IMR-90 (cell line): Measurements from ENCODE around the gene RALGPS1. TPM values are rescaled to one million over a fixed set of nuclear protein-coding genes. Genes with fewer than 3 reads are reported as not detected.

Source experiments
- ATAC-seq: fragments of 200-7000 bp; cut with Tn5 transposase; 2 replicates; pipeline ENCODE4 v1.9.1; 2020; ENCODE audit warnings: low read depth, mild to moderate bottlenecking, moderate library complexity
- BruUV-seq: library from RNA; stranded (reverse); fragments of 400-500 nt; replicated peaks from 2 replicates; lab custom pipeline; 2021; lab: Mats Ljungman, UMichigan
- CTCF ChIA-PET: fragments of 300-600 bp; formaldehyde crosslinking; extraction: SDS; loops from one replicate; lab custom pipeline; 2021; ENCODE audit warnings: antibody characterized with exemption; lab: Yijun Ruan, JAX
- POLR2A ChIA-PET: fragments of 300-600 bp; sonication (Branson Sonifier 250); formaldehyde crosslinking; loops from one replicate; lab custom pipeline; 2022; ENCODE audit warnings: antibody characterized with exemption; ENCODE audit not compliant: unreplicated experiment; lab: Charles Lee
- DNase-seq: peaks from one replicate; pipeline ENCODE4 v3.0.0; 2013
- H2AFZ ChIP-seq: replicated peaks from 2 replicates; pipeline ENCODE3; 2013; ENCODE audit warnings: low read length, mild to moderate bottlenecking; ENCODE audit not compliant: poor library complexity
- H2AK5ac ChIP-seq: 2 replicates; pipeline ENCODE4 v1.6.1; 2013; ENCODE audit warnings: low read depth, low read length, inconsistent platforms
- H2AK9ac ChIP-seq: replicated peaks from 2 replicates; pipeline ENCODE3; 2013; ENCODE audit warnings: mild to moderate bottlenecking, low read depth, low read length, moderate library complexity; ENCODE audit not compliant: poor library complexity
- H2BK120ac ChIP-seq: 2 replicates; pipeline ENCODE4 v1.6.1; 2013; ENCODE audit warnings: low read depth, low read length, inconsistent platforms
- H2BK15ac ChIP-seq: 3 replicates; pipeline ENCODE4 v1.6.1; 2013; ENCODE audit warnings: low read depth, low read length, inconsistent platforms
- H2BK20ac ChIP-seq: 2 replicates; pipeline ENCODE4 v1.6.1; 2013; ENCODE audit warnings: low read depth, mild to moderate bottlenecking, inconsistent platforms, low read length, moderate library complexity
- H2BK5ac ChIP-seq: 2 replicates; pipeline ENCODE4 v1.6.1; 2013; ENCODE audit warnings: mild to moderate bottlenecking, low read depth, low read length, inconsistent platforms; ENCODE audit not compliant: poor library complexity, severe bottlenecking
- H3K14ac ChIP-seq: replicated peaks from 2 replicates; pipeline ENCODE4 v1.6.1; 2013; ENCODE audit warnings: low read depth, low read length, inconsistent platforms
- H3K18ac ChIP-seq: 2 replicates; pipeline ENCODE4 v1.6.1; 2013; ENCODE audit warnings: low read depth, low read length, control low read depth
- H3K23ac ChIP-seq: 2 replicates; pipeline ENCODE4 v1.6.1; 2013; ENCODE audit warnings: low read depth, low read length, inconsistent platforms
- H3K27ac ChIP-seq: 2 replicates; pipeline ENCODE4 v1.5.1; 2013; ENCODE audit warnings: mild to moderate bottlenecking, control low read depth, low read length; ENCODE audit not compliant: insufficient read depth
- H3K27me3 ChIP-seq: 2 replicates; pipeline ENCODE4 v1.6.1; 2013; ENCODE audit warnings: low read length; ENCODE audit not compliant: control insufficient read depth, insufficient read depth
- H3K36me3 ChIP-seq: 2 replicates; pipeline ENCODE4 v1.6.1; 2013; ENCODE audit warnings: low read length, mixed read lengths; ENCODE audit not compliant: control insufficient read depth, insufficient read depth
- H3K4ac ChIP-seq: 2 replicates; pipeline ENCODE4 v1.6.1; 2013; ENCODE audit warnings: low read depth, low read length, inconsistent platforms
- H3K4me1 ChIP-seq: 2 replicates; pipeline ENCODE4 v1.6.1; 2013; ENCODE audit warnings: low read length, mixed read lengths; ENCODE audit not compliant: control insufficient read depth, insufficient read depth
- H3K4me2 ChIP-seq: 2 replicates; pipeline ENCODE4 v1.6.1; 2013; ENCODE audit warnings: low read depth, mild to moderate bottlenecking, control low read depth, low read length, moderate library complexity
- H3K4me3 ChIP-seq: 2 replicates; pipeline ENCODE4 v1.5.1; 2013; ENCODE audit warnings: low read depth, mild to moderate bottlenecking, control low read depth, low read length, moderate library complexity; ENCODE audit not compliant: insufficient read depth
- H3K56ac ChIP-seq: 2 replicates; pipeline ENCODE4 v1.6.1; 2013; ENCODE audit warnings: low read length, inconsistent platforms; ENCODE audit not compliant: insufficient read depth; ENCODE audit errors: extremely low read depth
- H3K79me1 ChIP-seq, 2 experiments: 2 replicates each; pipeline ENCODE4 v1.6.1; 2013; ENCODE audit warnings: low read length in 2 of 2, inconsistent platforms in 1 of 2, low read depth in 1 of 2
- H3K9ac ChIP-seq: 2 replicates; pipeline ENCODE4 v1.6.1; 2013; ENCODE audit warnings: low read depth, low read length, control low read depth
- H3K9me1 ChIP-seq: 2 replicates; pipeline ENCODE4 v1.6.1; 2013; ENCODE audit warnings: low read length, inconsistent platforms; ENCODE audit not compliant: insufficient read depth
- H3K9me3 ChIP-seq: 2 replicates; pipeline ENCODE4 v1.6.1; 2013; ENCODE audit warnings: low read length; ENCODE audit not compliant: control insufficient read depth, insufficient read depth
- H4K20me1 ChIP-seq: 2 replicates; pipeline ENCODE4 v1.6.1; 2013; ENCODE audit warnings: low read length, inconsistent platforms; ENCODE audit not compliant: insufficient read depth
- H4K5ac ChIP-seq: 2 replicates; pipeline ENCODE4 v1.6.1; 2013; ENCODE audit warnings: mild to moderate bottlenecking, low read depth, low read length, control low read depth
- H4K8ac ChIP-seq, 2 experiments: 2 replicates each; pipeline ENCODE4 v1.6.1; 2013; ENCODE audit warnings: low read depth in 2 of 2, low read length in 2 of 2, control low read depth in 1 of 2, inconsistent platforms in 1 of 2
- H4K91ac ChIP-seq: 2 replicates; pipeline ENCODE4 v1.6.1; 2013; ENCODE audit warnings: low read depth, low read length, inconsistent platforms; ENCODE audit not compliant: insufficient read depth
- BHLHE40 ChIP-seq: fragments of 150-350 bp; IDR thresholded peaks from 2 replicates; pipeline ENCODE4 v1.6.1; 2016; ENCODE audit warnings: mild to moderate bottlenecking, low read depth, low read length
- CEBPB ChIP-seq: IDR thresholded peaks from 2 replicates; pipeline ENCODE4 v1.6.1; 2012; ENCODE audit warnings: low read depth, low read length, improper control_type of control experiment
- CHD1 ChIP-seq: IDR thresholded peaks from 2 replicates; pipeline ENCODE4 v1.6.1; 2012; ENCODE audit warnings: low read depth, low read length, improper control_type of control experiment
- FOS ChIP-seq: fragments of 150-350 bp; IDR thresholded peaks from 2 replicates; pipeline ENCODE4 v1.6.1; 2016; ENCODE audit warnings: low read depth, low read length
- MAFK ChIP-seq: IDR thresholded peaks from 2 replicates; pipeline ENCODE4 v1.6.1; 2012; ENCODE audit warnings: low read depth, low read length, improper control_type of control experiment
- MAZ ChIP-seq: IDR thresholded peaks from 2 replicates; pipeline ENCODE4 v1.6.1; 2012; ENCODE audit warnings: low read depth, mild to moderate bottlenecking, low read length, improper control_type of control experiment, moderate library complexity, borderline replicate concordance
- MXI1 ChIP-seq: IDR thresholded peaks from 2 replicates; pipeline ENCODE4 v1.6.1; 2012; ENCODE audit warnings: low read depth, mild to moderate bottlenecking, low read length, moderate library complexity, borderline replicate concordance
- NFE2L2 ChIP-seq: fragments of 150-350 bp; IDR thresholded peaks from 2 replicates; pipeline ENCODE4 v1.6.1; 2016; ENCODE audit warnings: low read depth, mild to moderate bottlenecking, low read length
- POLR2A ChIP-seq: IDR thresholded peaks from 2 replicates; pipeline ENCODE4 v1.6.1; 2012; ENCODE audit warnings: mild to moderate bottlenecking, low read depth, low read length
- RAD21 ChIP-seq: IDR thresholded peaks from 2 replicates; pipeline ENCODE4 v1.6.1; 2012; ENCODE audit warnings: low read length, improper control_type of control experiment
- RCOR1 ChIP-seq: IDR thresholded peaks from 2 replicates; pipeline ENCODE4 v1.6.1; 2012; ENCODE audit warnings: mild to moderate bottlenecking, low read length, improper control_type of control experiment; ENCODE audit not compliant: insufficient replicate concordance
- RFX5 ChIP-seq: IDR thresholded peaks from 2 replicates; pipeline ENCODE4 v1.8.0; 2012; ENCODE audit warnings: low read depth, mild to moderate bottlenecking, low read length, moderate library complexity
- SMC3 ChIP-seq: fragments of 150-350 bp; IDR thresholded peaks from 2 replicates; pipeline ENCODE4 v1.6.1; 2016; ENCODE audit warnings: low read depth, mild to moderate bottlenecking, antibody characterized with exemption, low read length, moderate library complexity
- USF2 ChIP-seq: fragments of 150-350 bp; IDR thresholded peaks from 2 replicates; pipeline ENCODE4 v1.6.1; 2017; ENCODE audit warnings: mild to moderate bottlenecking, antibody characterized with exemption, low read length, low read depth
- WGBS, 2 experiments: methylation state at CpG; one replicate each; pipeline versions ENCODE4 v1.1.5 to v1.1.7; 2013; ENCODE audit warnings: missing lambda C conversion rate in 2 of 2; ENCODE audit not compliant: insufficient read length in 1 of 2; ENCODE audit errors: extremely low coverage in 2 of 2; 5-methylcytosine and 5-hydroxymethylcytosine counted together
- dilution Hi-C: fragments of 300-500 bp; cut with HindIII; formaldehyde crosslinking; loops from one replicate; pipeline ENCODE4 v1.14.3; 2018; ENCODE audit warnings: low sequenced_read_pairs; ENCODE audit not compliant: unreplicated experiment
- in situ Hi-C: fragments of 300-500 bp; cut with MboI; formaldehyde crosslinking; loops from 3 replicates; pipeline ENCODE4 v1.14.3; 2019; ENCODE audit warnings: low sequenced_read_pairs, inconsistent platforms, mixed read lengths
- intact Hi-C: fragments of 100-400 bp; cut with micrococcal nuclease; formaldehyde crosslinking; loops from 2 replicates; pipeline ENCODE4 v1.10.0; 2022
- polyA plus RNA-seq, 3 experiments: library from polyadenylated mRNA; depleted of rRNA; stranded (reverse); fragments of >200 nt; gene quantifications; 2 replicates each; pipeline ENCODE4 v1.2.3, GENCODE V29; 2012; ENCODE audit warnings: low replicate concordance in 1 of 3
- total RNA-seq: library from RNA; depleted of rRNA; stranded (reverse); fragments of >200 nt; gene quantifications from 2 replicates; pipeline ENCODE4 v1.2.3, GENCODE V29; 2012
- TF ChIP-seq, protein P1 (sequence below): fragments of 150-350 bp; IDR thresholded peaks from 2 replicates; pipeline ENCODE4 v1.6.1; 2016; ENCODE audit warnings: low read depth, mild to moderate bottlenecking, low read length, moderate library complexity, borderline replicate concordance
- TF ChIP-seq, protein P2 (sequence below): conservative IDR thresholded peaks from 2 replicates; pipeline ENCODE4 v1.5.1; 2012; ENCODE audit warnings: mild to moderate bottlenecking, low read depth, low read length, improper control_type of control experiment

Gene RALGPS1
- total and polyA plus RNA-seq, 2 of the 4 experiments (the other 2 are of a cell fraction) = 0.90 to 2.8 TPM

DNA sequence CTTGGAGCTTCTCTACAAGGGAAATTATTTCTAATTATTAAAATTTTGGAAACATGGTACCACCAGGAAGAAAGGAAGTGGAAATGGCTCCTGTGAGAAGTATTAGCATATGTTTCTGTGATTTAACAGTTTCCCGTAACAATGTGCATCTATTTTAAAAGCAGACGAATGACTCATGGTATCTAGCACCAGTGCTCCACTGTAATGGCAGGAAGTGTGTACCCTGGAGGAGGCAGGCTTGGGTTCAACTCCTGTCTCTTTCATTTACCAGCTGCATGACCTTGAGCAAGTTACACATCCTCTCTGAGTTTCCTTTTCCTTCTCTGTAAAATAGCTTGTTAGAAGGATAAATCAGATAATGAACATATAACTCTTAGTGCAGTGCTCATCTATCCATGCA, 248.8 kb downstream of the RALGPS1 start:
- Histone ChIP-seq H3K4ac (no peak overlapping the region), H3K27me3 (no peaks in the 10 kb centered on the region), H3K23ac (no peak overlapping the region), H3K36me3 (no peaks in the 10 kb centered on the region), H2AK9ac (no peak overlapping the region), H3K9ac (no peak overlapping the region), H2AK5ac (no peak overlapping the region), H4K20me1 (no peaks in the 10 kb centered on the region), H2BK15ac (no peak overlapping the region), H3K9me1 (peaks cover 26% of the 10 kb centered on the region), H3K79me1 (no peaks in the 10 kb centered on the region), H4K91ac (no peak overlapping the region), H2BK120ac (peak overlapping the region; percentile 70; the same call in 1 of the 2 replicates), H3K4me1 (peaks cover 21% of the 10 kb centered on the region), H3K4me3 (no peak overlapping the region), H3K18ac (no peak overlapping the region), H4K5ac (no peak overlapping the region), H4K8ac (peak overlapping the region in 1 of 2 experiments; percentile 18; a peak in 3 of 4 replicates), H2BK5ac (peak overlapping the region; percentile 67), H3K56ac (no peak overlapping the region), H3K4me2 (no peak overlapping the region), H3K14ac (no peak overlapping the region), H2BK20ac (no peak overlapping the region), H2AFZ (no peak overlapping the region), H3K27ac (no peak overlapping the region), H3K9me3 (no peaks in the 10 kb centered on the region)
- no CpG with 5 or more reads among the region's 2 CpGs for WGBS, 2 experiments
- intact Hi-C loops = no loop called here
- DNase-seq = peak; percentile 82
- BruUV-seq = no TSS peak
- in situ Hi-C loops = no loop called here
- ChIA-PET POLR2A (interaction anchor here (0.9 kb wide), 1 partner anchor 22 kb away, joined by 3 read pairs; no protein-coding TSS in a partner anchor), CTCF (interaction anchor here (0.9 to 1.2 kb wide), 3 partner anchors 27 to 112 kb away, joined by 3 to 5 read pairs (median 3); no protein-coding TSS in a partner anchor)
- peak; percentile 55 for ATAC-seq
- dilution Hi-C loops = no loop called here
- TF ChIP-seq CEBPB (no peak), MAZ (no peak), MAFK (no peak), POLR2A (no peak), MXI1 (no peak), NFE2L2 (no peak), USF2 (no peak), RCOR1 (no peak), RAD21 (no peak), FOS (peak; percentile 52; the same call in 1 of the 2 replicates), RFX5 (no peak), SMC3 (peak; percentile 23; the same call in 1 of the 2 replicates), BHLHE40 (no peak), CHD1 (no peak)
- TF ChIP-seq, protein P1, sequence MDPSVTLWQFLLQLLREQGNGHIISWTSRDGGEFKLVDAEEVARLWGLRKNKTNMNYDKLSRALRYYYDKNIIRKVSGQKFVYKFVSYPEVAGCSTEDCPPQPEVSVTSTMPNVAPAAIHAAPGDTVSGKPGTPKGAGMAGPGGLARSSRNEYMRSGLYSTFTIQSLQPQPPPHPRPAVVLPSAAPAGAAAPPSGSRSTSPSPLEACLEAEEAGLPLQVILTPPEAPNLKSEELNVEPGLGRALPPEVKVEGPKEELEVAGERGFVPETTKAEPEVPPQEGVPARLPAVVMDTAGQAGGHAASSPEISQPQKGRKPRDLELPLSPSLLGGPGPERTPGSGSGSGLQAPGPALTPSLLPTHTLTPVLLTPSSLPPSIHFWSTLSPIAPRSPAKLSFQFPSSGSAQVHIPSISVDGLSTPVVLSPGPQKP = no peak
- TF ChIP-seq, protein P2, sequence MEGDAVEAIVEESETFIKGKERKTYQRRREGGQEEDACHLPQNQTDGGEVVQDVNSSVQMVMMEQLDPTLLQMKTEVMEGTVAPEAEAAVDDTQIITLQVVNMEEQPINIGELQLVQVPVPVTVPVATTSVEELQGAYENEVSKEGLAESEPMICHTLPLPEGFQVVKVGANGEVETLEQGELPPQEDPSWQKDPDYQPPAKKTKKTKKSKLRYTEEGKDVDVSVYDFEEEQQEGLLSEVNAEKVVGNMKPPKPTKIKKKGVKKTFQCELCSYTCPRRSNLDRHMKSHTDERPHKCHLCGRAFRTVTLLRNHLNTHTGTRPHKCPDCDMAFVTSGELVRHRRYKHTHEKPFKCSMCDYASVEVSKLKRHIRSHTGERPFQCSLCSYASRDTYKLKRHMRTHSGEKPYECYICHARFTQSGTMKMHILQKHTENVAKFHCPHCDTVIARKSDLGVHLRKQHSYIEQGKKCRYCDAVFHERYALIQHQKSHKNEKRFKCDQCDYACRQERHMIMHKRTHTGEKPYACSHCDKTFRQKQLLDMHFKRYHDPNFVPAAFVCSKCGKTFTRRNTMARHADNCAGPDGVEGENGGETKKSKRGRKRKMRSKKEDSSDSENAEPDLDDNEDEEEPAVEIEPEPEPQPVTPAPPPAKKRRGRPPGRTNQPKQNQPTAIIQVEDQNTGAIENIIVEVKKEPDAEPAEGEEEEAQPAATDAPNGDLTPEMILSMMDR = no peak
